ENCODE data around the gene RNPC3. TPM values are rescaled to one million over a fixed set of nuclear protein-coding genes. Genes with fewer than 3 reads are reported as not detected.

RNPC3 gene
- total and polyA plus RNA-seq, 2 experiments from 2014 or later, result 4.4 to 8.1 TPM

- Histone ChIP-seq H3K36me3 (ENCODE audit: low read depth) (no peaks in the 10 kb centered on the region), H3K9me3 (ENCODE audit: low read depth) (no peaks in the 10 kb centered on the region), H3F3A (ENCODE audit: insufficient read depth) (peaks cover 4% of the 10 kb centered on the region; the same call in 1 of the 2 replicates), H3K9ac (no peak overlapping the region), H2AFZ (no peak overlapping the region), H3K4me1 (ENCODE audit: insufficient read depth) (peaks cover 7% of the 10 kb centered on the region; the same call in 1 of the 2 replicates), H3K27ac (no peak overlapping the region), H3K9me2 (ENCODE audit: insufficient read depth) (peaks cover 4% of the 10 kb centered on the region; the same call in 1 of the 2 replicates), H3K27me3 (replicated peaks; ENCODE audit: insufficient read depth) (no peaks in the 10 kb centered on the region), H3K79me2 (ENCODE audit: insufficient read depth) (no peaks in the 10 kb centered on the region), H4K20me1 (ENCODE audit: insufficient read depth) (no peaks in the 10 kb centered on the region), H3K4me3 (no peak overlapping the region), H3K4me2 (ENCODE audit: unreplicated experiment) (no peak overlapping the region)
- DNase-seq, result peak; percentile 49
- TF ChIP-seq EZH2 (IDR thresholded peaks at IDR 0.05; ENCODE audit: insufficient read depth, poor library complexity, severe bottlenecking), result no peak
- no peak for TF ChIP-seq EZH2phosphoT487 (IDR thresholded peaks at IDR 0.05; ENCODE audit: insufficient read depth, low read depth)
- in situ Hi-C loops (cut with MboI), result no loop called here
- WGBS, 2 experiments (ENCODE audit: low coverage in 1 of 2, low lambda C conversion rate in 2 of 2, missing lambda C conversion rate in 2 of 2), result 66 to 78% methylated on average over 2 of the region's 2 CpGs
Observed at GRCh38 chr1:103496014-103496635, 29.4 kb upstream of the RNPC3 start.

DNA sequence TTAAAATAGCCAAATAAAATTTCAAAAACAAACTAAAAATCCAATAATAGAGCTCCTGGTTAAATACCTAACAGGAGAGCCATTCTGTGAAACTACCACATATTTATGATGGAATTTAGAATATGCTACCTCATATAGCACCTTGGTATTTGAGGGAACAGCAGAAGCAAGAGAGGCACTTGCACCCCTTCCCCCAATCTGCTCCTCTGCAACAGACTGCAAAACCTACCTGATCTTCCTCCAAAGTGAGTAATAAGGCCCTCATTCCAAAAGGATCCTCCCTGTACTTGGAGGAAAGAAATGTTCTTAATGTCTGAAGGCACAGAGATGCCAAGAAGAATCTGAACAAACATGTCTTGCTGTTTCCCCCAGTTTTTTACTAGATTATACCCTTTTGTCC lies 28.1 kb upstream of the RNPC3 start:
- Histone ChIP-seq H3K9ac (no peak overlapping the region), H3K4me3 (no peak overlapping the region), H3K36me3 (ENCODE audit: low read depth) (no peaks in the 10 kb centered on the region), H3K4me1 (ENCODE audit: insufficient read depth) (peaks cover 7% of the 10 kb centered on the region; the same call in 1 of the 2 replicates), H2AFZ (no peak overlapping the region), H3K27me3 (replicated peaks; ENCODE audit: insufficient read depth) (no peaks in the 10 kb centered on the region), H3K27ac (no peak overlapping the region), H3K9me3 (ENCODE audit: low read depth) (no peaks in the 10 kb centered on the region), H4K20me1 (ENCODE audit: insufficient read depth) (no peaks in the 10 kb centered on the region), H3K79me2 (ENCODE audit: insufficient read depth) (no peaks in the 10 kb centered on the region), H3K9me2 (ENCODE audit: insufficient read depth) (peaks cover 4% of the 10 kb centered on the region; the same call in 1 of the 2 replicates), H3F3A (ENCODE audit: insufficient read depth) (peaks cover 4% of the 10 kb centered on the region; the same call in 1 of the 2 replicates), H3K4me2 (ENCODE audit: unreplicated experiment) (no peak overlapping the region)
- in situ Hi-C loops (cut with MboI), result no loop called here
- no peak for DNase-seq
- TF ChIP-seq EZH2phosphoT487 (IDR thresholded peaks at IDR 0.05; ENCODE audit: insufficient read depth, low read depth), result no peak
- no peak for TF ChIP-seq EZH2 (IDR thresholded peaks at IDR 0.05; ENCODE audit: insufficient read depth, poor library complexity, severe bottlenecking)

GRCh38 chr1:103509250-103509649 lies 16.2 kb upstream of the RNPC3 start:
- H3K9me3 ChIP-seq (ENCODE audit: low read depth), result no peaks in the 10 kb centered on the region
- WGBS, 2 experiments (ENCODE audit: low coverage in 1 of 2, low lambda C conversion rate in 2 of 2, missing lambda C conversion rate in 2 of 2), result 89 to 91% methylated on average over 1 of the region's 1 CpG
- TF ChIP-seq EZH2phosphoT487 (IDR thresholded peaks at IDR 0.05; ENCODE audit: insufficient read depth, low read depth) (no peak), EZH2 (IDR thresholded peaks at IDR 0.05; ENCODE audit: insufficient read depth, poor library complexity, severe bottlenecking) (no peak)
- H3K4me1 ChIP-seq (ENCODE audit: insufficient read depth), result no peaks in the 10 kb centered on the region
- H3K9ac ChIP-seq, result no peak overlapping the region
- no peaks in the 10 kb centered on the region for H3K79me2 ChIP-seq (ENCODE audit: insufficient read depth)
- no peaks in the 10 kb centered on the region for H4K20me1 ChIP-seq (ENCODE audit: insufficient read depth)
- H3K27me3 ChIP-seq (replicated peaks; ENCODE audit: insufficient read depth), result no peaks in the 10 kb centered on the region
- H3K36me3 ChIP-seq (ENCODE audit: low read depth), result no peaks in the 10 kb centered on the region
- no peaks in the 10 kb centered on the region for H3K9me2 ChIP-seq (ENCODE audit: insufficient read depth)
- H3F3A ChIP-seq (ENCODE audit: insufficient read depth), result no peaks in the 10 kb centered on the region
- no peak overlapping the region for H3K27ac ChIP-seq
- H2AFZ ChIP-seq, result no peak overlapping the region
- in situ Hi-C loops (cut with MboI), result no loop called here
- H3K4me2 ChIP-seq (ENCODE audit: unreplicated experiment), result no peak overlapping the region
- DNase-seq, result no peak
- H3K4me3 ChIP-seq, result no peak overlapping the region

DNA sequence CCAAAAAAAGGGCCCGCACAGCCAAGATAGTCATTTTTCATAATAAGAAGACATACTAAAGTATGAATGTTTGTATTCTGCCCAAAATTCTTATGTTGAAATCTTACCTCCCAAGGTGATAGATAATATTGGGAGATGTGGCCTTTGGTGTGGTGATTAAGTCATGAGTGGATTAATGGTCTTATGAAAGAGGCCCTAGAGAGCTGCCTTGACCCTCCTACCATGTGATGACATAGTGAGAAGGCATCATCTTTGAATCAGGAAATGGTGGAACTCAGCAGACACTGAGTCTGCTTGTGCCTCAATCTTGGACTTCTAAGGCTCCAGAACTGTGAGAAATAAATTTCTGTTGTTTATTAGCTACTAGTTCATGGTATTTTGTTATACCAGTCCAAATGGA lies 11.8 kb upstream of the RNPC3 start:
- H3K27me3 ChIP-seq (replicated peaks; ENCODE audit: insufficient read depth), result no peaks in the 10 kb centered on the region
- no peak overlapping the region for H3K4me3 ChIP-seq
- no peaks in the 10 kb centered on the region for H4K20me1 ChIP-seq (ENCODE audit: insufficient read depth)
- no peaks in the 10 kb centered on the region for H3K36me3 ChIP-seq (ENCODE audit: low read depth)
- no peaks in the 10 kb centered on the region for H3K9me3 ChIP-seq (ENCODE audit: low read depth)
- peaks cover 19% of the 10 kb centered on the region for H3K4me1 ChIP-seq (ENCODE audit: insufficient read depth)
- H3K27ac ChIP-seq, result 0 out of 2 replicates have a peak overlapping the region, but pooled peaks have one; percentile 24
- no peak for TF ChIP-seq EZH2 (IDR thresholded peaks at IDR 0.05; ENCODE audit: insufficient read depth, poor library complexity, severe bottlenecking)
- no peak for TF ChIP-seq EZH2phosphoT487 (IDR thresholded peaks at IDR 0.05; ENCODE audit: insufficient read depth, low read depth)
- in situ Hi-C loops (cut with MboI), result no loop called here
- peaks cover 16% of the 10 kb centered on the region for H3F3A ChIP-seq (ENCODE audit: insufficient read depth)
- DNase-seq, result peak; percentile 51
- no peak overlapping the region for H3K9ac ChIP-seq
- 0 out of 2 replicates have a peak overlapping the region, but pooled peaks have one; percentile 55 for H2AFZ ChIP-seq
- H3K4me2 ChIP-seq (ENCODE audit: unreplicated experiment), result no peak overlapping the region
- H3K9me2 ChIP-seq (ENCODE audit: insufficient read depth), result no peaks in the 10 kb centered on the region
- WGBS, 2 experiments (ENCODE audit: low coverage in 1 of 2, low lambda C conversion rate in 2 of 2, missing lambda C conversion rate in 2 of 2), result 96 to 98% methylated on average over 1 of the region's 1 CpG
- no peaks in the 10 kb centered on the region for H3K79me2 ChIP-seq (ENCODE audit: insufficient read depth)

Measured in GM23248 (cell line).